Occipital lobe (tissue), 2 donors: ENCODE measurements around the gene PDE3A. TPM values are rescaled to one million over a fixed set of nuclear protein-coding genes. Genes with fewer than 3 reads are reported as not detected.

Experiments used
- DNase-seq: peaks from one replicate; lab custom pipeline; 2025; lab: John Stamatoyannopoulos, UW
- total RNA-seq: library from RNA; depleted of rRNA; stranded (reverse); fragments of >200 nt; gene quantifications from one replicate; pipeline ENCODE4 v1.2.3, GENCODE V29; 2014

The PDE3A gene
- total RNA-seq, 1 donor from 2014 or later: 7.8 TPM

GRCh38 chr12:20455001-20455706 is 86.8 kb downstream of the PDE3A start:
- DNase-seq: no peak

DNA sequence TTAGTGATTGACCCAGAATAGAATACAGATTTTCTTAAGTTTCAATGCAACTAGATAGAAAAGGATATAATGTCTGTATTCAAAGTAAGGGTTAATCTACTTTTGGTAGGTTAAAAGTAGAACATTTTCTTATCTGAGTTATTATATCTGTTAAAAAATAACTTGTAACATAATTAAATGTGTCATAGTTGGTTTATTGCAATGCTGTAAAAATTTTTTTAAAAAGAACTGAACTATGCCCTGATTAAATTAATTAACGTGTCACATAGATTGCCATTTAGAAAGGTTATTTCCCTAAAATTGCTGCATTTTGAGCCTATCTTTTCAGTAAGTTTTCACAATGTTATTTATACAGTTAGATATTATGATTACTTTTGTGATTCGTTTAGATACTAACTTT is 89.2 kb downstream of the PDE3A start:
- DNase-seq: no peak

DNA sequence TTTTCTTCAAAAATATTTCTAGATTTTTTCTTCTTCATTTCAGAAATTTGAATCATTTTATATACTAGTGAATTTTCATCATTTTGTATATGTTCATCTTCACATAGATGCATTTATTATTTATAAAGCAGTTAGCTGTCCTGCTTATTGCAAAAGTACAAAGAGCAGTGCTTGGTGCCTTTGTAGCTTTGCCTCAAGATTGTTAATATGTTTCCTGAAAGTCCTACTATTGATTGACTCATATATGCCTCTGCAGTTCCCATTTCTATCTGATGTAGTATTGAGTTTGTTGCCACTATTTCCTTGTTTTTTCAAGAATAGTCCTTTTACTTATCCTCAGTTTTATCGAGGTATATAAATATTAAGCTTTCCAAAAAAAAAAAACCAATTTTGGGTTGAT is 89.7 kb downstream of the PDE3A start:
- no peak for DNase-seq

DNA sequence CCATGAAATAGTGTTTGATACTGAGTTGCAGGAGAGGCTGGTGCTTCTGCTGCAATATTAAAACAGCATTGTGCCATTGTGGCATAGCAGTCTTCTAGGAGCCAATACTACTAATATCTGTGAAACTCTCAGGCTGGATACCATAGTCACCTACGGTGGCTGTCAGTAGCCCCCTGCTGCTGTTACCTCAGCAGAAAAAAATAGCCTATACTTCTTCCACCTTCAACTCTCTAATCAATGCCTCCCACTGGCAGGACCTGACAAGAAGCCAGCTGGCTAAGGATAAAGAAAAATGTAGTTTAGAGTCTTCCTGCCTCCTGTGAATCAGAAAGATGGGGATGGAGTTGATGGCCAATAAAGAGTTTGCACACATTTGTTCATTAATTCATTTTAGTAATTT is 91.6 kb downstream of the PDE3A start:
- DNase-seq: no peak

DNA sequence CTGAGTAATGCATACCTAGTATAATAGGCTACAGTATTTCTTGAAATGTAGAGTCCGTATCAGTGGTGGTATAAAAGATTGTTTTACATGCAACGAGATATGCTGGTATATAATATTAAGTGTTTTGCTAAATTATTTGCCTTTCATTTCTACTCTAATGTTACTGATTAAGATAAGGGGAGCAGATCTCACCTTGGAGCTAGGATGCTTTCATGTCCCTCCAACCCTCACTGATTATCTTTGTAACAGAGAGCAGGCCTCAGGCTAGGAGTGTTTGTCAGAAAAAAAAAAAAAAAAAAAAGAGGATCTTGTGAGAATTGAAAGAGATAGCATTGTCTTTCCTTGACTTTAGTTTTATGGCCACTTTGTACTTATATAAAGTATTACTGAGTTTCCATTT is 92.6 kb downstream of the PDE3A start:
- no peak for DNase-seq

DNA sequence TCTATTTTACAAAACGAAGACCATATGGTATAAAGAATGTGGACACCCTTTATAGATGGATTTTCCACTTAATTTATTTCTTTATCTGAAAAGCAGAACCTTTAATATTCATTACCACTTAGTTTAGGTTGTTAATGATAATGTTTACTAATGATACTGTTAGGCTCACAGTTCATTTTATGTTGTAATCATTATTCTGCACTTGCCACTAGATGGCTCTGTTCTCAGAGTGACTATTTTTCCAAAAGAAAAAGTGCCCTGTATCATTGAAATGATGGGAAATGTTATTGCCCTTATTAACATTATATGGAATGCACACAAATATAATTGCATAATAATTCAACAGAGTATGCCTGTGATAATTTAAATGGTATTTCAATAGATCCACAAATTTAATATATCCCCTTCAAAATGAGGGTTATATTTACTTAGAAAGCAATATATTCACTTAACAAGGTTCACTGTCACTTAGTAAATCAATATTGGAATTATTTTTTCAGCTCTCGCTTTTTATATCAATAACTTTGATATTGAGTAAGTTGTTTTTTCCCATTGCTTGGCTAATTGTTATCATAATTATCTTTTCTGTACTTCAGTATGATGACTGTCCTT is 95.7 kb downstream of the PDE3A start:
- no peak for DNase-seq

DNA sequence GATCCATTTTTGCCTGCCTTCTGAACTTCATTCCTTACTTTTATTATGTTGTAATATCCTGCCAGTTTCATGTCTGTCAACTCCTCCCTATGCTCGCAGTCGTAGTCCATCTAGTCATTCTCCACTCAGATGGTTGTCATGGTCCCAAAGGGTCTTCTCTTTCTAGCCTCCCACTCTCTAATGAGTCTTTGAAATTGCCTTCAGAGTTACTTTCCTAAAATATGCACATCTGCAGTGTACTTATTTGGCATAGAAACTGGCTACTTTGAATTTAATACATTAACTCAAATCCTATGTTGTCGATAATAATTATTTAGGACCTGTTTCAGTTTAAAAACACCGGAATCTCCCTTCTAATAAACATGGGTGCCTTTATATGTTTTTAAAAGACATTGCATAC is 101.0 kb downstream of the PDE3A start:
- no peak for DNase-seq

GRCh38 chr12:20469756-20470155 is 101.4 kb downstream of the PDE3A start:
- no peak for DNase-seq

GRCh38 chr12:20472102-20472782 is 103.9 kb downstream of the PDE3A start:
- DNase-seq: no peak

DNA sequence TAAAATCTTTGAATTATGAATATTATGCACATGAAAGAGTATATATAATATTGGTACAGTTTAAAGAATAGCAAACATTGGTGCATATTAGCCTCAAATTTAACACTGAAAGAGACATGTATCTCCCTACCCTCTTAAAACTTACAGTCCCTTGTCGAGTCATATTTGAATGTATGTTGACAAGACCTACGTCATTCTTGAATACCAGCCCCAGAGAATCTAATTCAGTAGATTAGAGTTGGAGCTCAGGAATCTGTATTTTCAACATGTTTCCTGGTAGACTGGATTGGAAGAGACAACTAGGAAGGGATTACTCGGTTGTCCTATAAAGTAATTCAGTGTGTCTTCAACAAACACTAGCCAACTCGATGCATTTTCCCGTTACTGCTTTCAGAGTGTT is 104.8 kb downstream of the PDE3A start:
- no peak for DNase-seq

DNA sequence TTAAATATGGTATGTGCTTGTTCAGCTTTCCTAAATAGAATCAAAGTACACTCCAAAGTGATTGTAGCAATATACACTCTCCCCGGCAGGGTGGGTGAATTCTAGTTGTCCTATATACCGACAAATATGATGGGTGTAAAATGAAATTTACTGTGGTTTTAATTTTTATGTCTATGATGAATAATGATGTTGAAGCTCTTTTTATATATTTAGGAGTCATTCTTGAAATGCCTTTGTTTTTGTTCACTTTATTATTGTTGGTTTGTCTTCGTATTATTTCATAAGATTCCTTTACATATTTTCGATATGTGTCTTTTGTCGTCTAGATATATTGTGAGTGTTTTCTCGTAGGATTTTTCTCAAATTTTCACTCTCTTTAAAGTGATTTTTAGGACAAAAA is 105.7 kb downstream of the PDE3A start:
- DNase-seq: no peak

DNA sequence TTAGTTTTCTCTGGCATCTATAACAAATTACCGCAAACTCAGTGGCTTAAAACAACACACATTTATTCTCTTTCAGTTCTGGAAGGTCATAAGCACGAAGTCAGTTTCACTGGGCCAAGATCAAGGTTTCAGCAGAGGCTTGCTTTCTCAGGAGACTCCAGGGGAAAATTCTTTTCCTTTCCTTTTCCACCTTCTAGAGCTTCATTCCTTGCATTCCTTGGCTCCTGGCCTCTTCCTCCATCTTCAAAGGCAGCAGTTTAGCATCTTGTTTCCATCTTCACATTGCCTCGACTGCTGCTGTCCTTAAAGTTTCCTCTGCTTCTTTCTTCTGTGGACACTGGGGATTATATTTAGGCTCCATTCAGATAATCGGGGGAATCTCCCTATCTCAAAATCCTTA is 106.1 kb downstream of the PDE3A start:
- no peak for DNase-seq

DNA sequence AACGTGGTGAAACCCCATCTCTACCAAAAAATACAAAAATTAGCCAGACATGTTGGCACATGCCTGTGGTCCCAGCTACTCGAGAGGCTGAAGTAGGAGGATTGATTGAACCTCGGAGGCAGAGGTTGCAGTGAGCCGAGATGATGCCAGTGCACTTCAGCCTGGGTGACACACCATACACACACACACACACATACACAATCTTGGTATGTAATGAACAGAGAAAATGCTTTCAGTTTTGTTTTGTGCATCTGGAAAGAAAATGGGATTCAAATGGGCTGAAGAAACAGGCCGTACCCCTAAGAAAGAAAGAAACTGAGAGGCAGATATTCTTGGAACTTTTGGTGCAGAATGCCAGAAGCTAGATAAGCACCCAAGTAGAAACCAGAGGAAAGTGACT is 107.2 kb downstream of the PDE3A start:
- DNase-seq: no peak

- no peak for DNase-seq
These were observed 108.2 kb downstream of the PDE3A start for GRCh38 chr12:20476551-20476950.

GRCh38 chr12:20477255-20477654 is 108.9 kb downstream of the PDE3A start:
- no peak for DNase-seq

GRCh38 chr12:20477672-20478071 is 109.3 kb downstream of the PDE3A start:
- DNase-seq: no peak

GRCh38 chr12:20482491-20483054 is 114.2 kb downstream of the PDE3A start:
- DNase-seq: no peak

- DNase-seq: no peak
These were observed 115.4 kb downstream of the PDE3A start for GRCh38 chr12:20483776-20484175.

DNA sequence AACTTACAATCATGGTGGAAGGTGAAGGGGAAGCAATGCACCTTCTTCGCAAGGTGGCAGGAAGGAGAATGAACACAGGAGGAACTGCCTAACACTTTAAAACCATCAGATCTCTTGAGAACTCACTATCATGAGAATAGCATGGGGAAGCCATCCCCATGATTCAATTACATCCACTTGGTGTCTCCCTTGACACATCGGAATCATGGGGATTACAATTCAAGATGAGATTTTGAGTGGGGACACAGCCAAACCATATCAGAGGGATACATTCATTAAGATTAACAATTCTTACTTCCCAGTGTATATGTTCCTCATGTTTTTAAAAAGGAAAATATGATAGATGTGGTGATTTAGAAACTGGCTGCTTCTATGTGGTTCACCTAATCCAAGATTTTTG is 117.9 kb downstream of the PDE3A start:
- no peak for DNase-seq

DNA sequence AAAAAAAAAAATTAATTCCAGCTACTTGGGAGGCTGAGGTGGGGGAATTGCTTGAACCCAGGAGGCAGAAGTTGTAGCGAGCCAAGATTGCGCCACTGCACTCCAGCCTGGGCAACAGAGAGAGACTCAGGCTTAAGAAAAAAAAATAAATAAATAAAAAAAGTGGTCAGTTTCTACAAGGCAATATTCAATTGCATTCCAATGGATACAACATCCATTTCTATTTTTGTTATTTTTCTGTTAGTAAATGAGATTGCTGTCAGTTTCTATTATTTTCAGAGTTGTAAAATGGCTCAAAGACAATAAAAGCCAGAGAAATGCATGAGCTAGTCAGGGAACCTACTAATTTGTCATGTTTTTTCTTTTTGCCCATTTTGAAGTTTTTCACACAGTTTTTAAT is 119.2 kb downstream of the PDE3A start:
- DNase-seq: no peak

DNA sequence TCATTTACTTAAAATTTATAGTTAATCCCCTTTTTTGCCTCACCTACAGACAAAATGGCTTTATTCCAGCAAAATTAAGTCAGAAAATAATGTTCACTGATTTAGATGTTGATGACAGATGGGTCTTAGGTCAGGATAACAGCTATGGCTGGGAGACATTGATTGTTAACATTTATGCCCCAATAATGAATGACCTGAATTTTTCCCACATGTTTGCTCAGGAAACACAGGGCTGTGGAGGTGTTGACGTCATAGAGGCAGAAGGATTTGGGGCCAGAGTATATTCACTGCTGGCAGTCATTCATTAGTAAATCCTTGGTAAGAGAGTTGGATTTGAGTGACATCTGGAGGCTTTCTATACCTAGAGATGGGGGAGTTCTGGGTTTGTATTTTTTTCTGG is 121.3 kb downstream of the PDE3A start:
- no peak for DNase-seq

DNA sequence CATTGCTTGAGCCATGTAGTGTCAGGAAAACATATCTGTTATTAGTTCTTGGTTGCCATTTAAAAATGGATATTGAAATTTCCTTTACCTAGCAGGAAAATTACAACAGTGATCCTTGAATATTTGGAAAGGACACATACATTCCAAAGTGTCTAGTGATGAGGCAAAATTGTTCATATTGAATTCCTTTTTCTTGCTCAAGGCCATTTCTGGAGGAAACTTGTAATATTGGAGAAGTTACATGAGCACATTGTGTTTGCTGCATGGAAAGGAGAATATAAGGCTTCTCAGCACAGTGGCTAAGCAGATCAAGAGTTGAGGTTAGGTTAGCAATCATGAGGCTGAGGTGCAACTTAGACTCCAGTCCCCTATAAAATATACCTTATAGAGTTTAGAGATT is 121.9 kb downstream of the PDE3A start:
- DNase-seq: no peak

DNA sequence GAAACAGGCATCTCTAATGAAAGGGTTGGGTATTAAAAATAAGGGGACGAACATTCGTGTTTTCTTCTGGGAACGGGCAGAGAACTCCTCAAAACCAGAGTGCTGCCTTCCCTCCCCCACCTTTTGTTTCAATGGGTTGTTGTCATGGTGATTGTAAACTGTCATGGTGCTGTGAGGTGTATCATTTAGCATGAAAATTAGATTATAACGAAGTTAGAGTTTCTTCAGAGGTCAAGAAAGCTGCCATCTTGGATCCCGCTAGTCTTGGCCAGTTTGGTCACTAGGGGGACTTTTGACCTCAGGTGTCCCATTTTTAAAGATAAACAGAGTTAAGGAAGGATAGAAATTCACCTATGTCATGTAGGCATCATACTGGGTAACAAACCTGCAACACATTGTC is 123.0 kb downstream of the PDE3A start:
- DNase-seq: no peak
